MM.1S (cell line): Measurements from ENCODE around the gene CEP250.
A peak's percentile ranks its signal among the peaks of the same experiment; 100 is the strongest.

Experiments
- DNase-seq: peaks from one replicate; pipeline ENCODE4 v3.0.0-alpha.2; 2015
- H2AFZ ChIP-seq: fragments of 300-600 bp; sonication (generic); 2 replicates; pipeline ENCODE4 v1.6.0; 2016; ENCODE audit warnings: antibody characterized with exemption, low read length
- H3F3A ChIP-seq: fragments of 300-600 bp; sonication (generic); 2 replicates; pipeline ENCODE4 v1.6.1; 2016; ENCODE audit warnings: mild to moderate bottlenecking, antibody characterized with exemption, low read length, moderate library complexity, mixed read lengths; ENCODE audit not compliant: insufficient read depth
- H3K27ac ChIP-seq: fragments of 300-600 bp; sonication (generic); 2 replicates; pipeline ENCODE4 v1.5.1; 2016; ENCODE audit warnings: mild to moderate bottlenecking, low read length
- H3K27me3 ChIP-seq: fragments of 300-600 bp; sonication (generic); replicated peaks from 2 replicates; pipeline ENCODE4 v1.6.0; 2016; ENCODE audit warnings: low read length; ENCODE audit not compliant: insufficient read depth
- H3K36me3 ChIP-seq: fragments of 300-600 bp; sonication (generic); replicated peaks from 2 replicates; pipeline ENCODE4 v1.6.1; 2016; ENCODE audit warnings: mild to moderate bottlenecking, low read length, mixed read lengths; ENCODE audit not compliant: insufficient read depth
- H3K4me1 ChIP-seq: fragments of 300-600 bp; sonication (generic); 2 replicates; pipeline ENCODE4 v1.6.1; 2016; ENCODE audit warnings: low read length, mixed read lengths
- H3K4me2 ChIP-seq: fragments of 300-600 bp; sonication (generic); 2 replicates; pipeline ENCODE4 v1.6.0; 2016; ENCODE audit warnings: low read depth, low read length
- H3K4me3 ChIP-seq: fragments of 300-600 bp; sonication (generic); 2 replicates; pipeline ENCODE4 v1.5.1; 2016; ENCODE audit warnings: low read length, mixed read lengths
- H3K79me2 ChIP-seq: fragments of 300-600 bp; sonication (generic); 2 replicates; pipeline ENCODE4 v1.6.1; 2016; ENCODE audit warnings: mixed run types, low read length, mixed read lengths
- H3K9ac ChIP-seq: fragments of 300-600 bp; sonication (generic); 2 replicates; pipeline ENCODE4 v1.6.1; 2016; ENCODE audit warnings: low read length, mixed read lengths
- H3K9me2 ChIP-seq: fragments of 300-600 bp; sonication (generic); replicated peaks from 2 replicates; pipeline ENCODE4 v1.6.1; 2016; ENCODE audit warnings: mild to moderate bottlenecking, low read length, mixed read lengths; ENCODE audit not compliant: insufficient read depth
- H3K9me3 ChIP-seq: fragments of 300-600 bp; sonication (generic); replicated peaks from 2 replicates; pipeline ENCODE4 v1.6.1; 2016; ENCODE audit warnings: mild to moderate bottlenecking, low read length, mixed read lengths; ENCODE audit not compliant: insufficient read depth
- H4K20me1 ChIP-seq: fragments of 300-600 bp; sonication (generic); 2 replicates; pipeline ENCODE4 v1.6.1; 2016; ENCODE audit warnings: mild to moderate bottlenecking, low read length, moderate library complexity, mixed read lengths; ENCODE audit not compliant: insufficient read depth
- CTCF ChIP-seq: fragments of 300-600 bp; sonication (generic); IDR thresholded peaks from 2 replicates; pipeline ENCODE4 v1.5.1; 2016; ENCODE audit warnings: antibody characterized with exemption, low read length, mixed read lengths
- EZH2 ChIP-seq: fragments of 300-600 bp; sonication (generic); optimal IDR thresholded peaks from 2 replicates; pipeline ENCODE3; 2017; ENCODE audit warnings: low read depth, mild to moderate bottlenecking, antibody characterized with exemption, low read length, mixed read lengths
- EZH2phosphoT487 ChIP-seq: fragments of 300-600 bp; sonication (generic); IDR thresholded peaks from 2 replicates; pipeline ENCODE4 v1.6.1; 2018; ENCODE audit warnings: antibody characterized with exemption, low read length

Gene CEP250

GRCh38 chr20:35511814-35512420 is 56.5 kb downstream of the CEP250 start:
- H3K9ac ChIP-seq, result no peak overlapping the region
- no peak overlapping the region for H3K4me3 ChIP-seq
- no peaks in the 10 kb centered on the region for H3K9me3 ChIP-seq
- DNase-seq, result no peak
- no peak overlapping the region for H3K27ac ChIP-seq
- no peaks in the 10 kb centered on the region for H3K4me1 ChIP-seq
- no peak overlapping the region for H2AFZ ChIP-seq
- no peaks in the 10 kb centered on the region for H3K27me3 ChIP-seq
- H3F3A ChIP-seq, result no peaks in the 10 kb centered on the region
- H3K79me2 ChIP-seq, result no peaks in the 10 kb centered on the region
- H4K20me1 ChIP-seq, result no peaks in the 10 kb centered on the region
- no peaks in the 10 kb centered on the region for H3K36me3 ChIP-seq
- H3K9me2 ChIP-seq, result no peaks in the 10 kb centered on the region
- H3K4me2 ChIP-seq, result no peak overlapping the region
- no peak for TF ChIP-seq EZH2
- peak; percentile 53 for TF ChIP-seq CTCF

GRCh38 chr20:35514371-35514932 is 59.1 kb downstream of the CEP250 start:
- Histone ChIP-seq H3K4me1 (no peaks in the 10 kb centered on the region), H3K27ac (no peak overlapping the region), H3K79me2 (no peaks in the 10 kb centered on the region), H3K4me3 (no peak overlapping the region), H3K27me3 (no peaks in the 10 kb centered on the region), H3F3A (no peaks in the 10 kb centered on the region), H2AFZ (no peak overlapping the region), H3K4me2 (no peak overlapping the region), H3K9me2 (no peaks in the 10 kb centered on the region), H4K20me1 (no peaks in the 10 kb centered on the region), H3K9ac (no peak overlapping the region), H3K36me3 (no peaks in the 10 kb centered on the region), H3K9me3 (no peaks in the 10 kb centered on the region)
- no peak for DNase-seq
- TF ChIP-seq EZH2, result no peak
- TF ChIP-seq CTCF, result no peak
- TF ChIP-seq EZH2phosphoT487, result no peak

- H3K79me2 ChIP-seq, result no peaks in the 10 kb centered on the region
- no peak overlapping the region for H3K4me2 ChIP-seq
- H3K9ac ChIP-seq, result no peak overlapping the region
- H3K9me2 ChIP-seq, result no peaks in the 10 kb centered on the region
- no peaks in the 10 kb centered on the region for H4K20me1 ChIP-seq
- no peak overlapping the region for H3K4me3 ChIP-seq
- no peaks in the 10 kb centered on the region for H3K27me3 ChIP-seq
- H3K9me3 ChIP-seq, result no peaks in the 10 kb centered on the region
- DNase-seq, result no peak
- no peak overlapping the region for H3K27ac ChIP-seq
- H2AFZ ChIP-seq, result no peak overlapping the region
- H3K4me1 ChIP-seq, result no peaks in the 10 kb centered on the region
- TF ChIP-seq EZH2 (no peak), EZH2phosphoT487 (no peak), CTCF (no peak)
- no peaks in the 10 kb centered on the region for H3F3A ChIP-seq
- no peaks in the 10 kb centered on the region for H3K36me3 ChIP-seq
Measured at GRCh38 chr20:35515341-35515740, 59.9 kb downstream of the CEP250 start.
